Measurements from ENCODE around the gene ZNF200.

DNA sequence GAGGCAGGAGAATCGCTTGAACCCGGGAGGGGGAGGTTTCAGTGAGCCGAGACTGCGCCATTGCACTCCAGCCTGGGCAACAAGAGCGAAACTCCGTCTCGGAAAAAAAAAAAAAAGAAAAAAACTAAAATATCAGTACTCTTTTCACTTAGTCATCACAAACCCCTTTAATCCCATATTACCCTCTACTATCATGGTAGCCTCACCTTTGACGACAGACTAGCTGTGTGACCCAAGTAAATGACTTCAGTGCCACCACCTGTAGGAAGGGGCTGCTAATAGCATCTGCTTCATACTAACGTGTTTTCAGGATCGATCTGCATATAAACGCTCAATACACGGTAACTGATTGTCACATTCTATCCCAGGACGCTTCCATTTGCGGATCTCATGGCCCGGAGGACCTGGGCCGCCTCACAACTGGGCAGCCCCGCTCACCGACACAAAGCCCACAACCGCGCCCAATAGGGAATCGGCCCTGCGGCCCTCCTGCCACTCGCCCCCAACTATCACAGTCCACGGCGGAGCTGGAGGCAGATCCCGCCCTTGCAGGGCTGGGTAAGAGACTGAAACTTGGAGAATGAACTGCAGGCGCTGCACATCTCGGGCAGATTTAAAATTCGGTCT is 47.3 kb upstream of the ZNF200 start:
- no peak for TF ChIP-seq POLR2A (IDR thresholded peaks at IDR 0.05)
- TF ChIP-seq, protein P1, sequence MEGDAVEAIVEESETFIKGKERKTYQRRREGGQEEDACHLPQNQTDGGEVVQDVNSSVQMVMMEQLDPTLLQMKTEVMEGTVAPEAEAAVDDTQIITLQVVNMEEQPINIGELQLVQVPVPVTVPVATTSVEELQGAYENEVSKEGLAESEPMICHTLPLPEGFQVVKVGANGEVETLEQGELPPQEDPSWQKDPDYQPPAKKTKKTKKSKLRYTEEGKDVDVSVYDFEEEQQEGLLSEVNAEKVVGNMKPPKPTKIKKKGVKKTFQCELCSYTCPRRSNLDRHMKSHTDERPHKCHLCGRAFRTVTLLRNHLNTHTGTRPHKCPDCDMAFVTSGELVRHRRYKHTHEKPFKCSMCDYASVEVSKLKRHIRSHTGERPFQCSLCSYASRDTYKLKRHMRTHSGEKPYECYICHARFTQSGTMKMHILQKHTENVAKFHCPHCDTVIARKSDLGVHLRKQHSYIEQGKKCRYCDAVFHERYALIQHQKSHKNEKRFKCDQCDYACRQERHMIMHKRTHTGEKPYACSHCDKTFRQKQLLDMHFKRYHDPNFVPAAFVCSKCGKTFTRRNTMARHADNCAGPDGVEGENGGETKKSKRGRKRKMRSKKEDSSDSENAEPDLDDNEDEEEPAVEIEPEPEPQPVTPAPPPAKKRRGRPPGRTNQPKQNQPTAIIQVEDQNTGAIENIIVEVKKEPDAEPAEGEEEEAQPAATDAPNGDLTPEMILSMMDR (IDR thresholded peaks at IDR 0.05): no peak
- TF ChIP-seq EP300 (IDR thresholded peaks at IDR 0.05): no peak
